ENCODE data around the gene TFG. TPM values are rescaled to one million over a fixed set of nuclear protein-coding genes. Genes with fewer than 3 reads are reported as not detected.

Gene TFG
- total RNA-seq, 1 donor from 2014 or later = 59.6 TPM

DNA sequence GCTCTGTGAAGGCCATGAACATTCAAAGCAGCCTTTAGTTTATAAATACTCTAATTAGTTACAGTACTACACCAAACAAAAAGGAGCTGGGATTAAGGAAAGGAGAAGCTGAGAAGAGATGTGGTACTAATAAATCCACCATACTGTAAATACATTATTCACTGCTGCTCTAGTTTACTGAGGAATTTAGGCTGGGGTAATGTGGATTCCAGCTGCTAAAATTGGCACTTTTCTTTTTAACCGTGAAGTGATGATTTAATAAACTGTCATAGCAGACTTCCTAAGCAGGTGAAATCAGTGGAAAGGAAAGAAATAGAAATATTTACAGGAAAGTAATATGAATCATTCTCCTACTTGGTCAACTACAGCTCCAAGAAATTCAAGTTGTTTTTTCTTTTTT, 88.7 kb downstream of the TFG start:
- H3K27me3 ChIP-seq = no peaks in the 10 kb centered on the region
- H3K9me3 ChIP-seq = no peaks in the 10 kb centered on the region
- intact Hi-C loops (cut with DNase I) = no loop called here
- ATAC-seq (no peak), DNase-seq (no peak)
- no peak overlapping the region for H3K4me3 ChIP-seq
- peaks cover 6% of the 10 kb centered on the region for H3K4me1 ChIP-seq
- no peak overlapping the region for H3K27ac ChIP-seq
- TF ChIP-seq CTCF (IDR thresholded peaks at IDR 0.05) = no peak
- no peaks in the 10 kb centered on the region for H3K36me3 ChIP-seq

Other genes starting within 250 kb of the TFG start
- 15.9 TPM for gene TMEM45A, start 216.9 kb upstream of the TFG start, total RNA-seq
- not detected for gene ADGRG7, start 99.9 kb upstream of the TFG start, total RNA-seq

Data from upper lobe of right lung (tissue), 1 donor.